ENCODE results near the gene KRTAP5-3. TPM values are rescaled to one million over a fixed set of nuclear protein-coding genes. Genes with fewer than 3 reads are reported as not detected.
A peak's percentile ranks its signal among the peaks of the same experiment; 100 is the strongest.

KRTAP5-3 gene
- total RNA-seq = not detected in 2 replicates
- long read RNA-seq = 0 reads

- TF ChIP-seq CTCF (IDR thresholded peaks at IDR 0.05; ENCODE audit: unreplicated experiment) = no peak
- Mint-ChIP-seq H3K27ac (no peak within 1 kb of the TSS), H3K4me1 (ENCODE audit: low read depth) (no peaks in the 10 kb centered on the region), H3K9me3 (ENCODE audit: low read depth) (peaks cover 7% of the 10 kb centered on the region), H3K36me3 (ENCODE audit: insufficient read depth) (no peaks in the 10 kb centered on the region), H3K4me3 (ENCODE audit: low read depth) (no peak within 1 kb of the TSS), H3K27me3 (peaks cover 33% of the 10 kb centered on the region)
- no peak for DNase-seq (ENCODE audit: low spot score, unreplicated experiment)
Measured at GRCh38 chr11:1608363-1608762, at the start of gene KRTAP5-3. Gene KRTAP5-3, minus strand, starts transcription at chr11:1608463. Its CDS starts 78 bp downstream, at chr11:1608385.

GRCh38 chr11:1656670-1657069, 48.4 kb upstream of the KRTAP5-3 start:
- H3K9me3 Mint-ChIP-seq (ENCODE audit: low read depth) = no peaks in the 10 kb centered on the region

GRCh38 chr11:1656061-1656441, 47.8 kb upstream of the KRTAP5-3 start:
- no peak overlapping the region for H3K27ac Mint-ChIP-seq
- no peaks in the 10 kb centered on the region for H3K36me3 Mint-ChIP-seq (ENCODE audit: insufficient read depth)
- no peak for DNase-seq (ENCODE audit: low spot score, unreplicated experiment)
- H3K4me3 Mint-ChIP-seq (ENCODE audit: low read depth) = no peak overlapping the region
- H3K9me3 Mint-ChIP-seq (ENCODE audit: low read depth) = no peaks in the 10 kb centered on the region
- H3K4me1 Mint-ChIP-seq (ENCODE audit: low read depth) = peaks cover 29% of the 10 kb centered on the region
- peaks cover 7% of the 10 kb centered on the region for H3K27me3 Mint-ChIP-seq
- no peak for TF ChIP-seq CTCF (IDR thresholded peaks at IDR 0.05; ENCODE audit: unreplicated experiment)

More at GRCh38 chr11:1656670-1657069, 48.4 kb upstream of the KRTAP5-3 start:
- H3K27me3 Mint-ChIP-seq = peaks cover 2% of the 10 kb centered on the region
- no peaks in the 10 kb centered on the region for H3K36me3 Mint-ChIP-seq (ENCODE audit: insufficient read depth)
- no peak for DNase-seq (ENCODE audit: low spot score, unreplicated experiment)
- no peak overlapping the region for H3K4me3 Mint-ChIP-seq (ENCODE audit: low read depth)
- H3K4me1 Mint-ChIP-seq (ENCODE audit: low read depth) = peaks cover 32% of the 10 kb centered on the region
- TF ChIP-seq CTCF (IDR thresholded peaks at IDR 0.05; ENCODE audit: unreplicated experiment) = no peak
- peak overlapping the region; percentile 74 for H3K27ac Mint-ChIP-seq

- H3K4me1 Mint-ChIP-seq (ENCODE audit: low read depth) = peaks cover 25% of the 10 kb centered on the region
- no peak for DNase-seq (ENCODE audit: low spot score, unreplicated experiment)
- H3K27ac Mint-ChIP-seq = no peak overlapping the region
- H3K4me3 Mint-ChIP-seq (ENCODE audit: low read depth) = no peak overlapping the region
- no peaks in the 10 kb centered on the region for H3K36me3 Mint-ChIP-seq (ENCODE audit: insufficient read depth)
- peaks cover 11% of the 10 kb centered on the region for H3K27me3 Mint-ChIP-seq
- H3K9me3 Mint-ChIP-seq (ENCODE audit: low read depth) = no peaks in the 10 kb centered on the region
- no peak for TF ChIP-seq CTCF (IDR thresholded peaks at IDR 0.05; ENCODE audit: unreplicated experiment)
Measured at GRCh38 chr11:1655168-1656060, 47.2 kb upstream of the KRTAP5-3 start.

- no peaks in the 10 kb centered on the region for H3K36me3 Mint-ChIP-seq (ENCODE audit: insufficient read depth)
- DNase-seq (ENCODE audit: low spot score, unreplicated experiment) = no peak
- H3K4me3 Mint-ChIP-seq (ENCODE audit: low read depth) = no peak overlapping the region
- peaks cover 11% of the 10 kb centered on the region for H3K27me3 Mint-ChIP-seq
- peak overlapping the region; percentile 49 for H3K27ac Mint-ChIP-seq
- no peaks in the 10 kb centered on the region for H3K9me3 Mint-ChIP-seq (ENCODE audit: low read depth)
- no peak for TF ChIP-seq CTCF (IDR thresholded peaks at IDR 0.05; ENCODE audit: unreplicated experiment)
- H3K4me1 Mint-ChIP-seq (ENCODE audit: low read depth) = peaks cover 17% of the 10 kb centered on the region
Measured at GRCh38 chr11:1654388-1655167, 46.3 kb upstream of the KRTAP5-3 start.
